NCI-H2107 treated with DMSO at 0.1 percent for 48 hours (cell line): ENCODE data around the gene CFAP74.
"Not testable (repeated sequence)": the region's sequence is repeated elsewhere in the genome, so short reads cannot be mapped to it uniquely, and the experiment has no call there.

ENCODE experiments used
- DNase-seq: peaks from one replicate; lab custom pipeline; 2025; ENCODE audit not compliant: unreplicated experiment; lab: John Stamatoyannopoulos, UW

The CFAP74 gene

GRCh38 chr1:1987142-1987510, 16.5 kb downstream of the CFAP74 start:
- no peak for DNase-seq

GRCh38 chr1:1986451-1987141, 17.0 kb downstream of the CFAP74 start:
- no peak for DNase-seq

GRCh38 chr1:1985375-1986050, 18.1 kb downstream of the CFAP74 start:
- DNase-seq: no peak

GRCh38 chr1:1984560-1985070, 19.0 kb downstream of the CFAP74 start:
- DNase-seq: no peak

GRCh38 chr1:1982379-1983232, 21.0 kb downstream of the CFAP74 start:
- no peak for DNase-seq

- not testable (repeated sequence) for DNase-seq
These were observed 21.8 kb downstream of the CFAP74 start for GRCh38 chr1:1981631-1982327.

- no peak for DNase-seq
These were observed 22.5 kb downstream of the CFAP74 start for GRCh38 chr1:1981142-1981500.

- no peak for DNase-seq
These were observed 23.0 kb downstream of the CFAP74 start for GRCh38 chr1:1980467-1981141.

- no peak for DNase-seq
These were observed 24.0 kb downstream of the CFAP74 start for GRCh38 chr1:1979482-1980165.

GRCh38 chr1:1978690-1979481, 24.7 kb downstream of the CFAP74 start:
- not testable (repeated sequence) for DNase-seq

- DNase-seq: no peak
These were observed 25.5 kb downstream of the CFAP74 start for GRCh38 chr1:1978108-1978507.

- DNase-seq: no peak
These were observed 27.6 kb downstream of the CFAP74 start for GRCh38 chr1:1976031-1976430.

GRCh38 chr1:1975535-1975934, 28.1 kb downstream of the CFAP74 start:
- no peak for DNase-seq

GRCh38 chr1:1974834-1975233, 28.8 kb downstream of the CFAP74 start:
- DNase-seq: no peak

GRCh38 chr1:1973716-1974642, 29.6 kb downstream of the CFAP74 start:
- no peak for DNase-seq

GRCh38 chr1:1972976-1973715, 30.4 kb downstream of the CFAP74 start:
- DNase-seq: no peak

GRCh38 chr1:1971688-1972087, 31.9 kb downstream of the CFAP74 start:
- DNase-seq: no peak
